OCI-LY3 (cell line): ENCODE results near the gene GNL1.

Source experiments
- H2AFZ ChIP-seq: fragments of 200-600, 300-600 bp; shearing (Covaris generic); 2 replicates; pipeline ENCODE4 v1.6.0; 2014; ENCODE audit warnings: antibody characterized with exemption, low read depth, low read length
- H3K27ac ChIP-seq: fragments of 200-600, 300-600 bp; sonication (generic); 2 replicates; pipeline ENCODE4 v1.5.1; 2014; ENCODE audit warnings: mild to moderate bottlenecking, low read length, moderate library complexity, mixed read lengths
- H3K27me3 ChIP-seq: fragments of 200-600, 300-600 bp; sonication (generic); 2 replicates; pipeline ENCODE4 v1.6.1; 2014; ENCODE audit warnings: low read depth, low read length, mixed read lengths
- H3K36me3 ChIP-seq: fragments of 200-600, 300-600 bp; sonication (generic); replicated peaks from 2 replicates; pipeline ENCODE3; 2014; ENCODE audit warnings: low read depth, low read length, mixed read lengths
- H3K4me1 ChIP-seq: fragments of 300-600, 200-600 bp; sonication (generic); 2 replicates; pipeline ENCODE4 v1.6.1; 2014; ENCODE audit warnings: low read length, mixed read lengths
- H3K4me2 ChIP-seq: fragments of 200-600, 300-600 bp; sonication (generic); 2 replicates; pipeline ENCODE4 v1.6.1; 2014; ENCODE audit warnings: low read length, mixed read lengths
- H3K4me3 ChIP-seq: fragments of 300-600, 200-600 bp; sonication (generic); 2 replicates; pipeline ENCODE4 v1.5.1; 2014; ENCODE audit warnings: antibody characterized with exemption, mild to moderate bottlenecking, low read length, moderate library complexity
- H3K79me2 ChIP-seq: fragments of 300-600, 200-600 bp; shearing (Covaris generic); 2 replicates; pipeline ENCODE4 v1.6.1; 2014; ENCODE audit warnings: mild to moderate bottlenecking, low read length, mixed read lengths
- H3K9ac ChIP-seq: fragments of 300-600, 200-600 bp; shearing (Covaris generic); 2 replicates; pipeline ENCODE4 v1.6.0; 2014; ENCODE audit warnings: mild to moderate bottlenecking, low read length, moderate library complexity
- H3K9me3 ChIP-seq: fragments of 200-600, 300-600 bp; shearing (Covaris generic); 2 replicates; pipeline ENCODE4 v1.6.1; 2014; ENCODE audit warnings: low read length, mixed read lengths; ENCODE audit not compliant: insufficient read depth
- H4K20me1 ChIP-seq: fragments of 200-600, 300-600 bp; sonication (generic); 2 replicates; pipeline ENCODE4 v1.6.1; 2016; ENCODE audit warnings: low read length, mixed read lengths; ENCODE audit not compliant: insufficient read depth
- CTCF ChIP-seq: fragments of 200-600, 300-600 bp; sonication (generic); IDR thresholded peaks from 2 replicates; pipeline ENCODE4 v1.5.1; 2014; ENCODE audit warnings: antibody characterized with exemption, low read length, low read depth
- EZH2phosphoT487 ChIP-seq: fragments of 200-600 bp; shearing (Covaris generic); IDR thresholded peaks from 2 replicates; pipeline ENCODE4 v1.6.1; 2018; ENCODE audit warnings: antibody characterized with exemption, mixed run types, low read depth

Gene GNL1

GRCh38 chr6:30570263-30570662, 14.0 kb upstream of the GNL1 start:
- H3K9me3 ChIP-seq = no peaks in the 10 kb centered on the region
- H3K4me3 ChIP-seq = peak overlapping the region; percentile 99
- TF ChIP-seq CTCF = no peak
- no peak for TF ChIP-seq EZH2phosphoT487

GRCh38 chr6:30568245-30568644, 12.0 kb upstream of the GNL1 start:
- Histone ChIP-seq H4K20me1 (peaks cover 17% of the 10 kb centered on the region), H3K27ac (no peak overlapping the region), H3K9me3 (no peaks in the 10 kb centered on the region), H3K4me2 (no peak overlapping the region), H3K4me3 (no peak overlapping the region), H3K27me3 (no peaks in the 10 kb centered on the region), H3K79me2 (peaks cover 19% of the 10 kb centered on the region), H2AFZ (no peak overlapping the region), H3K9ac (no peak overlapping the region), H3K4me1 (peaks cover 18% of the 10 kb centered on the region), H3K36me3 (no peaks in the 10 kb centered on the region)
- TF ChIP-seq EZH2phosphoT487 (no peak), CTCF (no peak)

More at GRCh38 chr6:30570263-30570662, 14.0 kb upstream of the GNL1 start:
- H3K36me3 ChIP-seq = no peaks in the 10 kb centered on the region
- H3K27ac ChIP-seq = no peak overlapping the region
- H4K20me1 ChIP-seq = peaks cover 31% of the 10 kb centered on the region
- peaks cover 20% of the 10 kb centered on the region for H3K4me1 ChIP-seq
- H3K27me3 ChIP-seq = no peaks in the 10 kb centered on the region
- peak overlapping the region; percentile 87 for H3K4me2 ChIP-seq
- peak overlapping the region; percentile 65 for H3K9ac ChIP-seq
- peaks cover 40% of the 10 kb centered on the region for H3K79me2 ChIP-seq
- H2AFZ ChIP-seq = 0 out of 2 replicates have a peak overlapping the region, but pooled peaks have one; percentile 87

GRCh38 chr6:30565772-30566171, 9.5 kb upstream of the GNL1 start:
- Histone ChIP-seq H3K36me3 (peaks cover 4% of the 10 kb centered on the region), H3K79me2 (no peaks in the 10 kb centered on the region), H3K4me2 (no peak overlapping the region), H3K4me1 (peaks cover 5% of the 10 kb centered on the region; the same call in 1 of the 2 replicates), H4K20me1 (no peaks in the 10 kb centered on the region), H3K27me3 (no peaks in the 10 kb centered on the region), H3K9ac (no peak overlapping the region), H3K4me3 (no peak overlapping the region), H3K27ac (no peak overlapping the region), H3K9me3 (no peaks in the 10 kb centered on the region), H2AFZ (no peak overlapping the region)
- TF ChIP-seq EZH2phosphoT487 = no peak
- no peak for TF ChIP-seq CTCF

- no peak for TF ChIP-seq CTCF
- no peak for TF ChIP-seq EZH2phosphoT487
- peaks cover 4% of the 10 kb centered on the region for H3K36me3 ChIP-seq
- H3K4me3 ChIP-seq = no peak overlapping the region
- no peaks in the 10 kb centered on the region for H4K20me1 ChIP-seq
- H3K27ac ChIP-seq = no peak overlapping the region
- H3K79me2 ChIP-seq = peaks cover 6% of the 10 kb centered on the region
- H3K27me3 ChIP-seq = no peaks in the 10 kb centered on the region
- no peak overlapping the region for H3K4me2 ChIP-seq
- H2AFZ ChIP-seq = no peak overlapping the region
- H3K9me3 ChIP-seq = no peaks in the 10 kb centered on the region
- H3K4me1 ChIP-seq = no peaks in the 10 kb centered on the region
- H3K9ac ChIP-seq = no peak overlapping the region
Observed at GRCh38 chr6:30564114-30564513, 7.8 kb upstream of the GNL1 start.
